CD4-positive, alpha-beta T cell treated with Interleukin-17A for 1 hour (primary cell): ENCODE results near the gene XYLB.
"Not testable (repeated sequence)": the region's sequence is repeated elsewhere in the genome, so short reads cannot be mapped to it uniquely, and the experiment has no call there.

ENCODE experiments used
- DNase-seq: peaks from one replicate; pipeline ENCODE4 v3.0.0-alpha.2; 2020

Gene XYLB

GRCh38 chr3:38401246-38401962, 54.8 kb downstream of the XYLB start:
- DNase-seq: no peak

- no peak for DNase-seq
Measured at GRCh38 chr3:38404286-38404685, 57.7 kb downstream of the XYLB start.

- no peak for DNase-seq
Measured at GRCh38 chr3:38411591-38411990, 65.0 kb downstream of the XYLB start.

DNA sequence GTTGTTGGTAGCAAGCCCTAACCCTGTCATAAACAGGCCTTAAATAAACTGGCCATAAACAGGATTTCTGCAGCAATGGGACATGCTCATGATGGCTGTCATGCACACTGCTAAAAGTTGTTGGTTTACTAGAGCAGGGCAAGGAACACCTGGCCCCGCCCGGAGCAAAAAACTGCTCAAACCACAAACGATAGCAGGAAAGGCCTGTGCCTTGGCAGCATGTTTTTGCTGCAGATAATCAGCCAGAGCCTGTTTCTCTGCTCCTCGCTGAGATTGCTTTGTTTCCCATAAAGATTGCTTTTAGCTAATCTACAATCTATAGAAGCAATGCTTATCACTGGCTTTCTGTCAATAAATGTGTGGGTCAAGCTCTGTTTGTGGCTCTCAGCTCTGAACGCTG, 74.2 kb downstream of the XYLB start:
- DNase-seq: not testable (repeated sequence)

DNA sequence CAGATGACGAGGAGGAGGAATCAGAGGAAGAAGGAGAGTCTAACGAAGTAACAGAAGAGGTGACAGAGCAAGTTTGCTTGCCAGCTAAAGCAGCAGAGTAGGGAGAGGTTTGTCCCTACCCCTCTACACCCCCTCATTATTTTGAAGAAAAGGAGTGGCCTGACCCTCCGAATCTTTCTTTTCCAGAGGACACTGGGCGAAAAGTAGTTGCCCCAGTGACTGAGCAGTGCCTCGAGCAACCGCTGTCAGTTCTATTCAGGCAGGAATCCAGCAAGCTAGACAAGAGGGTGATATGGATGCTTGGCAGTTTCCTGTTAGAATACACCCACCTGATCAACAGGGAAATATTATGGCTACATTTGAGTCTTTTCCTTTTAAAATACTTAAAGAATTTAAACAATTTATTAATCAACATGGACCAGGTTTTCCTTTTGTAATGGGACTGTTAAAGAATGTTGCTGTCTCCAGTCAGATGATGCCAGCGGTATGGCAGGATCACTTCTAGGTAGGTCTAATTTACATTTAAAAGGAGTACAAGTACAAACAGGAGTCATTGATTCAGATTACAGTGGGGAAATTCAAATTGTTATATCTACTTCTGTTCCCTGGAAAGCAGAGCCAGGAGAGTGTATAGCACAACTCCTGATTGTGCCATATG, 75.2 kb downstream of the XYLB start:
- no peak for DNase-seq

DNA sequence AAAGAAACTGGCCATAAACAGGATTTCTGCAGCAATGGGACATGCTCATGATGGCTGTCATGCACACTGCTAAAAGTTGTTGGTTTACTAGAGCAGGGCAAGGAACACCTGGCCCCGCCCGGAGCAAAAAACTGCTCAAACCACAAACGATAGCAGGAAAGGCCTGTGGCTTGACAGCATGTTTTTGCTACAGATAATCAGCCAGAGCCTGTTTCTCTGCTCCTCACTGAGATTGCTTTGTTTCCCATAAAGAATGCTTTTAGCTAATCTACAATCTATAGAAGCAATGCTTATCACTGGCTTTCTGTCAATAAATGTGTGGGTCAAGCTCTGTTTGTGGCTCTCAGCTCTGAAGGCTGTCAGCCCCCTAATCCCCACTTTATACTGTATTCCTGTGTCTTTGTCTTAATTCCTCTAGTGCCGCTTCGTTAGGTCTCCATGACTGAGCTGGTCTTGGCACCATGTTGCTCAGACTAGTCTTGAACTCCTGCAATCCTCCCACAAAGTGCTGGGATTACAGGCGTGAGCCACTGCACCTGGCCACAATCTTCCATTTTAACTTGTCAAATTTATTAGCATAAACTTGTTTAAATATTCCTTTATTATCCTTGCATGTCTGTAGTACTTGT, 80.3 kb downstream of the XYLB start:
- DNase-seq: peak; percentile 43

DNA sequence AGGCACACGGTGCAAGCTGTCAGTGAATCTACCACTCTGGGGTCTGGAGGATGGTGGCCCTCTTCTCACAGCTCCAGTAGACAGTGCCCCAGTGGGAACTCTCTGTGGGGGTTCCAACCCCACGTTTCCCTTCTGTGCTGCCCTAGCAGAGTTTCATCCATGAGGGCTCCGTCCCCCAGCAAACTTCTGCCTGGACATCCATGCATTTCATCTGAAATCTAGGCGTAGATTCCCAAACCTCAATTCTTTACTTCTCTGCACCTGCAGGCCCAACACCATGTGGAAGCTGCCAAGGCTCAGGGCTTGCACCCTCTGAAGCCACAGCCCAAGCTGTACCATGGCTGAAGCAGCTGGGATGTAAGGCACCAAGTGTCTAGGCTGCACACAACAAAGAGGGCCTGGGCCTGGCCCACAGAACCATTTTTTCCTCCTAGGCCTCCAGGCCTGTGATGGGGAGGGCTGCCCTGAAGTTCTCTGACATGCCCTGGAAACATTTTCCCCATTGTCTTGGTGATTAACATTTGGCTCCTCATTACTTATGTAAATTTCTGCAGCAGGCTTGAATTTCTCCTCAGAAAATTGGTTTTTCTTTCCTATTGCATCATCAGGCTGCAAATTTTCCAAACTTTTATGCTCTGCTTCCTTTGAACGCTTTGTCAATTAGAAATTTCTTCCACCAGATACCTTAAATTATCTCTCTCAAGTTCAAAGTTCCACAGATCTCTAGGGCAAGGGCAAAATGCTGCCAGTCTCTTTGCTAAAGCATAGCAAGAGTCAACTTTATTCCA, 86.5 kb downstream of the XYLB start:
- not testable (repeated sequence) for DNase-seq

GRCh38 chr3:38433661-38434060, 87.1 kb downstream of the XYLB start:
- DNase-seq: not testable (repeated sequence)

DNA sequence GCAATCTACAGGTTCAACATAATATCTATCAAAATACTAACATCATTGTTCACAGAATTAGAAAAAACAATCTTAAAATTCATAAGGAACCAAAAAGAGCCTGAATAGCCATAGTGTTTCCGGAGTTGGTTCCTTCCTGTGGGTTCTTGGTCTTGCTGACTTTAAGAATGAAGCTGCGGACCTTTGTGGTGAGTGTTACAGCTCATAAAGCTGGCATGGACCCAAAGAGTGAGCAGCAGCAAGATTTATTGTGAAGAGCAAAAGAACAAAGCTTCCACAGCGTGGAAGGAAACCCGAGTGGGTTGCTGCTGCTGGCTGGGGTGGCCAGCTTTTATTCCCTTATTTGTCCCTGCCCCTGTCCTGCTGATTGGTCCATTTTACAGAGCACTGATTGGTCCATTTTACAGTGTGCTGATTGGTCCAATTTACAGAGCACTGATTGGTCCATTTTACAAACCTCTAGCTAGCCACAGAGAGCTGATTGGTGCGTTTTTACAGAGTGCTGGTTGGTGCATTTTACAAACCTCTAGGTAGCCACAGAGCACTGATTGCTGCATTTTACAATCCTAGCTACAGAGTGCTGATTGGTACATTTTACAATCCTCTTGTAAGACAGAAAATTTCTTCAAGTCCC, 92.0 kb downstream of the XYLB start:
- DNase-seq: peak; percentile 53

DNA sequence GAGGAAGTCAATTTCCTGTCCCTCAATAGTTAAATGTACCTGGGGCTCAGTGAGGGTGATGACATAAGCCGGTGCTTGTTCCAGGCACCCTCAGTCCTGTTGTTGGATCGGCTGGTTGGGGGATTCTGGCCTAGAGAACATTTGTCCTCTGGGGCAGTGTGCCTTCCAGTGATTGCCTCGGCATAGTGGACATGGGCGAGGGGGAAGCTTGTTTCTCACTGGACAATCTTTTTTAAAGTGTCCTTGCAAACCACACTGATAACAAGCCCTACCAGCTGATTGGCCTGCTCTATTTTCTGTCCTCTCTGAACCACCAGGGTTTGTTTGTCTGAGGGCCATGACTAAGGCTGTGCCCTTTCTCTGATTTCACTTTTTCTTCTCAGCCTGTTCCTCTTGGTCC, 96.6 kb downstream of the XYLB start:
- not testable (repeated sequence) for DNase-seq

GRCh38 chr3:38446085-38446686, 99.6 kb downstream of the XYLB start:
- no peak for DNase-seq

DNA sequence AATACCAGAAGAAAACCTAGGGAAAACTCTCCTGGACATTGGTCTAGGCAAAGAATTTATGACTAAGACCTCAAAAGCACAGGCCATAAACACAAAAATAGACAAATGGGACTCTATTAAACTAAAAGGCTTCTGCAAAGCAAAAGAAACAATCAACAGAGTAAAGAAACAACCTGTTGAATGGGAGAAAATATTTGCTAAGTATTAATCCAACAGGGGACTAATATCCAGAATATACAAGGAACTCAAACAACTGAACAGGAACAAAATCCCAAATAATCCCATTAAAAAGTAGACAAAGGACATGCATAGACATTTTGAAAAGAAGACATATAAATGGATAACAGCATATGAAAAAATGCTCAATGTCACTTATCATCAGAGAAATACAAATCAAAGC, 100.2 kb downstream of the XYLB start:
- no peak for DNase-seq

- DNase-seq: no peak
Measured at GRCh38 chr3:38450853-38451252, 104.3 kb downstream of the XYLB start.

GRCh38 chr3:38453075-38453912, 106.7 kb downstream of the XYLB start, which contains the start of gene ACVR2B:
ACVR2B (plus strand) TSS chr3:38453890; CDS start chr3:38454323, 433 bp downstream.
- peak; percentile 77 for DNase-seq

DNA sequence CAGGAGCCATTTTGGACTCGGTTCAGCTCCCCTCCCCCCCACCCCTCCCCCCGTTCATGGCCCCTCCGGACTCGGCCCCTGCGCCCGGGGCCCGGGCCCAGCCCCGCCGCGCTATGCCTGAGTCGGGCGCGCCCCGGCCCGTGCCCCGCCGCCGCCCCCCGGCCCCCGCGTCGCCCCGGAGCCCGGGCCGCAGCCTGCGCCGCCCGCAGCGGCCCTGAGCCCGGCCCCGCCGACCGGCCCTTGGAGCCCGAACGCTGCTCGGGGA, 107.3 kb downstream of the XYLB start:
- DNase-seq: no peak

GRCh38 chr3:38454178-38454883, 107.7 kb downstream of the XYLB start:
- DNase-seq: peak; percentile 39

- DNase-seq: peak; percentile 41
Measured at GRCh38 chr3:38454884-38455638, 108.5 kb downstream of the XYLB start.

DNA sequence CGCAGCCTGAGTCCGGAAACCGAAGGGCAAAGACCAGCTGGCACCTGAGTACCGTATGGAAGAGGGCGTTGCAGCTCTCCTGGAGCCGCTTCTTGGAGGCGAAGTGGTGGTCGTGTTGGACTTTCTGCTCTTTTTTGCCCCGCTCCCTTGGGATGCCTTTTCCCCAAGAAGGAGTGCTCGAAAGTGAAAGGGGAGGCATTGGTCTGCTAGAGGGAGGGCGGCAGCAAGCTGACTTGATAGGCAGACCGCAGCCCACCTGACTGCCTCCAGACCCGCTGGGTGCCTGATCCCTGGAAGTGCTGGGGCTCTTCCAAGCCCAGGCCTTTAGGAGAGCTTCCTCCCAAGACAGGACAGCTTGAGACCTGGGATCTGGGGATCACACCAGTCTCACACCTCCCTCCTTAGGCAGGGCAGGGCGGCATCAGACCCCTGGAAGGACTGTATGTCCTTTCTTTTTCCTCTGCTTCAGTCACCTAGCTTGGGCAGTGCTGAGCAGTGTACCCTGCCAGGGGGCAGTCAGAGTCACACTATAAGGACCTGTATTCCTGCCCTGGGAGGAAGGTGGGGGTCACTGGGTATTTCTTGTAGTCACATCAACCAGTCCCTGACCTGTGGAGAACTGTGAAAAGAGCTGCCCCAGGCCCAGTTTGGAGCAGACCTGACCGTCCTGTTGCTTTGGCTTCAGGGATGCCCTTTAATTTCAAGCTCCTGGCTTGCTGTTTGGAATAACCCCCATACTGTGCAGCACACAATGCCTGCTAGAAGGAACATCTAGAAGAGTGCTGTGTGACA, 109.2 kb downstream of the XYLB start:
- no peak for DNase-seq
